Kidney (tissue), 14 donors: ENCODE measurements around the gene SPO11. TPM values are rescaled to one million over a fixed set of nuclear protein-coding genes. Genes with fewer than 3 reads are reported as not detected.

Source experiments
- DNase-seq, 5 donors: peaks; one replicate each; pipeline ENCODE4 v3.0.0-alpha.2; 2013 to 2020
- FAIRE-seq: peaks from 2 replicates; lab custom pipeline; 2012; peaks lifted over from hg19 to GRCh38; lab: Jason Lieb, UNC
- H3K27ac ChIP-seq, 2 donors: one replicate each; pipeline ENCODE4 v1.7.0; 2013; ENCODE audit warnings: low read depth in 2 of 2, low read length in 2 of 2, inconsistent platforms in 1 of 2
- H3K27me3 ChIP-seq: one replicate; pipeline ENCODE4 v1.7.1; 2013; ENCODE audit warnings: low read length, inconsistent platforms; ENCODE audit not compliant: control insufficient read depth, insufficient read depth
- H3K36me3 ChIP-seq, 3 donors: one replicate each; pipeline versions ENCODE4 v1.7.0 to v1.7.1; 2013; ENCODE audit warnings: low read length in 3 of 3, control low read depth in 1 of 3, inconsistent platforms in 1 of 3; ENCODE audit not compliant: insufficient read depth in 3 of 3, control insufficient read depth in 2 of 3
- H3K4me1 ChIP-seq, 3 donors: one replicate each; pipeline versions ENCODE4 v1.7.0 to v1.7.1; 2013; ENCODE audit warnings: low read length in 3 of 3, inconsistent platforms in 1 of 3, low read depth in 1 of 3; ENCODE audit not compliant: control insufficient read depth in 2 of 3, insufficient read depth in 2 of 3
- H3K4me3 ChIP-seq, 3 donors: one replicate each; pipeline versions ENCODE4 v1.7.0 to v1.8.1; 2013; ENCODE audit warnings: low read length in 3 of 3, control low read depth in 1 of 3, inconsistent platforms in 1 of 3
- H3K9ac ChIP-seq, 3 donors: one replicate each; pipeline versions ENCODE4 v1.7.0 to v1.7.1; 2013; ENCODE audit warnings: low read length in 3 of 3, control low read depth in 1 of 3, inconsistent platforms in 1 of 3
- H3K9me3 ChIP-seq, 3 donors: one replicate each; pipeline versions ENCODE4 v1.7.0 to v1.7.1; 2013; ENCODE audit warnings: low read length in 3 of 3, control low read depth in 1 of 3, inconsistent platforms in 1 of 3; ENCODE audit not compliant: control insufficient read depth in 2 of 3, insufficient read depth in 1 of 3
- intact Hi-C: fragments of 100-400 bp; cut with DNase I; formaldehyde crosslinking; loops from one replicate; pipeline ENCODE4 v1.11.1; 2022
- polyA plus RNA-seq: library from polyadenylated mRNA; stranded (reverse); fragments of 350-450 nt; fragmentation: Illumina TruSeq; extraction: RNeasy Lipid Tissue Mini Kit (QIAGEN cat#74804); gene quantifications from one replicate; pipeline ENCODE4 v1.2.3, GENCODE V29; 2014; ENCODE audit warnings: low read depth, low replicate concordance; ENCODE audit not compliant: insufficient read depth
- total RNA-seq: library from RNA; stranded (reverse); fragmentation: NEBNext Ultra II Directional; extraction: Animal tissue kit (Norgen Biotek cat#: 25700); gene quantifications from one replicate; pipeline ENCODE4 v1.2.1, GENCODE V29; 2021
- TF ChIP-seq, protein P1 (sequence below): IDR thresholded peaks from 3 replicates; pipeline ENCODE4 v1.5.1; 2012; ENCODE audit warnings: mild to moderate bottlenecking, moderate library complexity, borderline replicate concordance; ENCODE audit not compliant: insufficient read depth; ENCODE audit errors: extremely low read depth
- donor health status: control.
- donor health status: control.
- donor health status: control.
- donor health status: control.
- donor health status: control.
- donor health status: DM: yes; HTN: yes; CAD: no.
- donor health status: Normal renal cell carcinoma (clear cell type).

The SPO11 gene
- total and polyA plus RNA-seq, 2 donors from 2014 or later = not detected

DNA sequence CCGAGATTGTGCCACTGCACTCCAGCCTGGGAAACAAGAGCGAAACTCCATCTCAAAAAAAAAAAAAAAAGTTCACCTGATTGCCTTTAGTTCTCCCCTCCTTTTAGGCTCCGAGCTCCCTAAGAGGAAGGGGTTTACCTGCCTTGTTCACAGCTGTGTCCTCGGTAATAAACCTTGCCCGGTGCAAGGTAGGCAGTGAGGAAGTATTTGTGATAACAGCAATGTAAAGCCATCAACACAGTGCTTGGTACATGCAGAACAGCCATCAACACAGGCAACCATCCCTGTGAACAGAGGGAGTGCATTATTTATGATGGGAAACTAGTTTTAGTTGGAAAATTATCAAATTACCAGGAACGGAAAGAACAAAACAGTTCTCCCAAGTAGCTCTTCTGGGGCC is 1.8 kb upstream of the SPO11 start:
- Histone ChIP-seq H3K27ac (no peak overlapping the region), H3K9ac (no peak overlapping the region), H3K36me3 (no peaks in the 10 kb centered on the region), H3K4me1 (peaks cover 0 to 2% (median 0%) of the 10 kb centered on the region in 3 donors), H3K4me3 (no peak overlapping the region), H3K27me3 (no peaks in the 10 kb centered on the region), H3K9me3 (no peaks in the 10 kb centered on the region)
- intact Hi-C loops = no loop called here
- FAIRE-seq (no peak), DNase-seq (no peak)
- TF ChIP-seq, protein P1, sequence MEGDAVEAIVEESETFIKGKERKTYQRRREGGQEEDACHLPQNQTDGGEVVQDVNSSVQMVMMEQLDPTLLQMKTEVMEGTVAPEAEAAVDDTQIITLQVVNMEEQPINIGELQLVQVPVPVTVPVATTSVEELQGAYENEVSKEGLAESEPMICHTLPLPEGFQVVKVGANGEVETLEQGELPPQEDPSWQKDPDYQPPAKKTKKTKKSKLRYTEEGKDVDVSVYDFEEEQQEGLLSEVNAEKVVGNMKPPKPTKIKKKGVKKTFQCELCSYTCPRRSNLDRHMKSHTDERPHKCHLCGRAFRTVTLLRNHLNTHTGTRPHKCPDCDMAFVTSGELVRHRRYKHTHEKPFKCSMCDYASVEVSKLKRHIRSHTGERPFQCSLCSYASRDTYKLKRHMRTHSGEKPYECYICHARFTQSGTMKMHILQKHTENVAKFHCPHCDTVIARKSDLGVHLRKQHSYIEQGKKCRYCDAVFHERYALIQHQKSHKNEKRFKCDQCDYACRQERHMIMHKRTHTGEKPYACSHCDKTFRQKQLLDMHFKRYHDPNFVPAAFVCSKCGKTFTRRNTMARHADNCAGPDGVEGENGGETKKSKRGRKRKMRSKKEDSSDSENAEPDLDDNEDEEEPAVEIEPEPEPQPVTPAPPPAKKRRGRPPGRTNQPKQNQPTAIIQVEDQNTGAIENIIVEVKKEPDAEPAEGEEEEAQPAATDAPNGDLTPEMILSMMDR = no peak

DNA sequence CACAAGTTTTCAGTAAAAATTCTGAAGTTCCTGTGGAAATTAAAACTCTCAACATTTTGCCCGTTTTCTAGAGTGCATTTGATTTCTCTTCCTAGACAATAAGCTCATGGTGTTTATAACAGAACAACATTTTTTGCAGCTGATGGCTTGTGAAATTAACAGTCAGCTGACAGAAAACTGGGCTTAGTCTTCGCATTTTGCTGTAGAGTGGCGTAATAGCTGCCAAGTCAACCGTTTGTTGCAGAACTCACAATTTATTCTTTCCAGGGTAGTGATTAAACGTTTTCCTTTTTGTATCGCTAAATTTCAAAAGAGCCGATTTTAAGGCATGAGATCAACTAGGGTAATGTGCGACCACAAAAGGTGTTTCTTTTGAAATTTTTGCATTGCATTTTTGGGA is 1.4 kb downstream of the SPO11 start:
- no peak overlapping the region for H3K4me3 ChIP-seq

DNA sequence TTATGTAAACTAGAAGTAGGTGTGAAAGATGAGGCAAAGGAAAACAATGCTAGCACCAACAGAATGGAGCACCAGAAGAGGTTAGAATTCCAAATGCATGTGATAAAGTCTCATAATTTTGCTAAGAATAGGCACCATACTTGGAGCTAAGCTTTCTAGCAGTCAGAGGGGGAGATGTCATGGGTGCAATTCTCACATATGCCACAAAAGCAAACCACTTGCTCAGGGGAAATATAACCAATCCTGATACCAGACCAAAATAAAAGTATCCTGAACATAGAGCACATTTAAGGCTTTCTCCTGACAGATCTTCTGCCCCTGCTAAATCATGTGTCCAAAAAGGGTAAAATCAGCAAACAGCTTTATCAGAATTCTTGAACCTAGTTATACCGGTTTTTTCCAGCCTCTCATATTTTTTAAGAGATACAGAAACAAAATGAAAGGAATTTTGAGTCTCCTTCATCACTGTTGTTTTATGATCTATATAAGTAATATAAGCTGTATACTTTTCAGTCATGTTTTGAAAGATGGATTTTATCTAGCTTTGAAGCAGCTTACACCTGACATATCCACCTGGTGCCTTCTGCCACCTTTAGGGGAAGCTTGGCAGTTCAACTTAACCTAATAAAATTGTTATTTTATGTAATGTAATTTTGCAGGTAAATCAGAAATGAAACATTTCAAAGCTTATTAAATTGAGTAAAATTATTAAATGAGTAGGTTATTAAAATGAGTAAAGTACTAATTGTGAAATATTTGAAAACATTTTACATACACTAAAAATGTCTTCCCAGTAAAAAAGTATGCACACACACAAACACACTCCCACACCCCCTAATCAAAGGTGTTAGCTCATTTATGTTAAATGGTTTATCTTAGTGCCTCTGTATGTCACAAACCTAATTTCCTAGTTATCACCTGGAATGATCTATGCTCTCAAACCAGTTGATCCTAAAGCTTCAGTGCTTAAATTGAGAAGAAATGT is 2.8 kb downstream of the SPO11 start:
- H3K36me3 ChIP-seq = no peaks in the 10 kb centered on the region
- intact Hi-C loops = no loop called here
- no peak overlapping the region for H3K9ac ChIP-seq
- no peak overlapping the region for H3K27ac ChIP-seq
- TF ChIP-seq, protein P1 = no peak
- H3K9me3 ChIP-seq = no peaks in the 10 kb centered on the region
- DNase-seq (no peak), FAIRE-seq (no peak)
- H3K4me3 ChIP-seq = no peak overlapping the region
- H3K27me3 ChIP-seq = no peaks in the 10 kb centered on the region
- H3K4me1 ChIP-seq = no peaks in the 10 kb centered on the region

More for the DNA sequence above, 1.4 kb downstream of the SPO11 start:
- DNase-seq = no peak
- Histone ChIP-seq H3K4me1 (peaks cover 0 to 2% (median 0%) of the 10 kb centered on the region in 3 donors), H3K27me3 (no peaks in the 10 kb centered on the region), H3K9ac (no peak overlapping the region), H3K27ac (no peak overlapping the region), H3K9me3 (no peaks in the 10 kb centered on the region), H3K36me3 (no peaks in the 10 kb centered on the region)
- intact Hi-C loops = no loop called here
- FAIRE-seq = no peak
- TF ChIP-seq, protein P1 = no peak
